ENCODE data around the gene ZNF460. TPM values are rescaled to one million over a fixed set of nuclear protein-coding genes. Genes with fewer than 3 reads are reported as not detected.

The ZNF460 gene
- total RNA-seq, 4 donors from 2014 or later = 20.2 to 63.3 (median 42.3) TPM

DNA sequence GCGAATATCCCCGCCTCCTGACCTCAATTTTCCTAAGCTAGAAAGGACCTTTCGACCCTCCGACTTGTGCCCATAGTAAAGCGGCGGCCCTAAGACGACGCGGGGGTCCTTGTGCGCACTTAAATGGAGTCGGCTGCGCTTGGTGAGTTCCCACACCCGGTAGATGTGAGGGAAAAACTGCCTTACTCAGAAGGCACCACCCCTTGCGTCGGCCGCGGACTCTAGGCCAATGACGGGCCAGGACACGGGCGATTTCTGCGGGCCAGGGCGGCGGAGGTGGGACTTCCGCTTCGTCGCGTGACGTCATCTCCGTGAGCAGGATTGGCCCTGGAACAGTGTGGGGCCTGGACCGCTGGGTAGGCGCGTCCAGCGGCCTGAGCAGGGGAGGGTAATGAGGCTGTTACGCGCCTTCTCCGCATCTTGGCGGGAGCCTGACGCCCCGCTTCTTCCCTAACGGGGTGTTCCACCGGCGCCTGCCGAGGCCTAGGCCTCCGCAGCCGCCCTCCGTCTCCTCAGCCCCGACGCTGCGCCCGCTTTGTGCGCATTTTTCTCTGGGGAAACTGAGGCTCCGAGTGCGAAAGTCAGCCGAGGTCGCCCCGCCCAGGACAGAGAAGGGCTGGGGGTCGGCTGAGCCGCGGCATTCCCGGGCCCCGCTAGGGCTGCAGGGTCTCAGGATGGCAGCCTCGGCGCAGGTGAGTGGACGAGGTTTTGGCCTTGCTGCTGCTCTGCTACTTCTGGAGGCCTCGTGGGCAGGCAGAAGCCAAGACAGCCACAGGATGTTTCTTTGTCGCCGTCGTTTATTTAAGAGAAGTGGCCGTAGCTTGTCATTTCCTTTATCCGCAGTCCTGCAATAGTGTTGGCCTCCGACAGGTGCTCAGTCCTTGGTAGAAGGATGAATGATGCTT lies 40.1 kb downstream of the ZNF460 start, which contains the start of gene ZNF543:
Gene ZNF543, plus strand, starts transcription at position 293 of the 905 bp plus-strand sequence. Its CDS starts 382 bp downstream, at position 675.
- TF ChIP-seq POLR2A (IDR thresholded peaks at IDR 0.05) = peak; percentile 78 to 87
- TF ChIP-seq, protein P1, sequence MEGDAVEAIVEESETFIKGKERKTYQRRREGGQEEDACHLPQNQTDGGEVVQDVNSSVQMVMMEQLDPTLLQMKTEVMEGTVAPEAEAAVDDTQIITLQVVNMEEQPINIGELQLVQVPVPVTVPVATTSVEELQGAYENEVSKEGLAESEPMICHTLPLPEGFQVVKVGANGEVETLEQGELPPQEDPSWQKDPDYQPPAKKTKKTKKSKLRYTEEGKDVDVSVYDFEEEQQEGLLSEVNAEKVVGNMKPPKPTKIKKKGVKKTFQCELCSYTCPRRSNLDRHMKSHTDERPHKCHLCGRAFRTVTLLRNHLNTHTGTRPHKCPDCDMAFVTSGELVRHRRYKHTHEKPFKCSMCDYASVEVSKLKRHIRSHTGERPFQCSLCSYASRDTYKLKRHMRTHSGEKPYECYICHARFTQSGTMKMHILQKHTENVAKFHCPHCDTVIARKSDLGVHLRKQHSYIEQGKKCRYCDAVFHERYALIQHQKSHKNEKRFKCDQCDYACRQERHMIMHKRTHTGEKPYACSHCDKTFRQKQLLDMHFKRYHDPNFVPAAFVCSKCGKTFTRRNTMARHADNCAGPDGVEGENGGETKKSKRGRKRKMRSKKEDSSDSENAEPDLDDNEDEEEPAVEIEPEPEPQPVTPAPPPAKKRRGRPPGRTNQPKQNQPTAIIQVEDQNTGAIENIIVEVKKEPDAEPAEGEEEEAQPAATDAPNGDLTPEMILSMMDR (IDR thresholded peaks at IDR 0.05 in 4 of 5, conservative IDR thresholded peaks at IDR 0.05 in 1 of 5) = no peak
- intact Hi-C loops (cut with DNase I; ENCODE audit: low total_unique reads) (loop anchor here (1.0 to 2.0 kb wide), 4 partner anchors 18 to 69 kb away; partner anchors contain the start of genes TRAPPC2B, ZNF460, ZNF547 and ZNF548), in situ Hi-C loops (cut with MboI; ENCODE audit: low sequenced_read_pairs in 4 of 4) (no loop called here)
- H3K4me3 ChIP-seq = peak within 1 kb of the TSS; percentile 65 to 99 (median 91)
- peaks cover 0 to 26% of the 10 kb centered on the region in 2 donors for H3K36me3 ChIP-seq
- H3K4me1 ChIP-seq = peaks cover 18 to 19% of the 10 kb centered on the region in 2 donors
- no peaks in the 10 kb centered on the region for H3K27me3 ChIP-seq
- ATAC-seq (peak; percentile 95 to 96), DNase-seq (peak; percentile 94 to 95)
- peak within 1 kb of the TSS; percentile 87 to 98 (median 91) for H3K27ac ChIP-seq
- H3K9me3 ChIP-seq = no peaks in the 10 kb centered on the region

DNA sequence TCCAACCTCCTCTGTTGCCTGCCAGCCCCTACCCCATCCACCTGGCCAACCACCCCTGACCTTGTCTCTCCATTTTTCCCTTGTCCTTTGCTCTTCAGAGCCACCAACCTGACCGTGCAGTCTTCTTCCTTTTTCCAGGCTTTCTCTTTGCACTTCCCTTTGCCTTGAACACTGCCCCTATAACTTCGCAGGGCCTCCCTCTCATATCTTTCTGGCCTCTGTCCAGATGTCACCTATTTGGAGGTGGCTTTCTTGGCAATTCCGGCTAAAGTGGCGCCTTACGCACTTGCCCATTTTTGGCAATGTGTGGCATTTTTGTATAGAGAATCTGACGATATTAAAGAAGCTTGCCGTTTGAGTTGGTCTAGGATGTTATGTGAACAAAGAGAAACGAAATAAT lies 40.8 kb downstream of the ZNF460 start:
- intact Hi-C loops (cut with DNase I; ENCODE audit: low total_unique reads) = loop anchor here (2.0 kb wide), 1 partner anchor 18 kb away; no protein-coding TSS in a partner anchor
- no peaks in the 10 kb centered on the region for H3K27me3 ChIP-seq
- peaks cover 0 to 32% of the 10 kb centered on the region in 2 donors for H3K36me3 ChIP-seq

DNA sequence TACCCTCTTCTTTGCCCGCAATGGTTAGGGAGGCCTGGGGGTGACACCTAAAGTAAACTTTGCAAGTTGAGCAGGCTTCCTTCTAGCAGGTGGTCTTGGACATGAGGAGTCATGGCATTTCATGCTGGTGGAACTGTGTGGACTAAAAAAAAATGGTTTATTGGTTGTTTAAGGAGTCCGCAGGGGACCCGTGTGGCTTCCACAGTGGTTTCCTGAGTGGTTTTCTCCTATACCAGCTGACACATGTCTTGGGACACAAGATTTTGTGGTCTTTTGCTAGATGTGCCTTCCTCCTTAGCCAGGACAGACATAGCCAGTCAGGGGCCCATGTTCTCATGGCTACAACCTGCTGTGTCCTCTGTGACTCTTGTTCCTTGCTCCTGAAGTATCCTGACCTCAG lies 41.5 kb downstream of the ZNF460 start:
- Histone ChIP-seq H3K27ac (peak overlapping the region in 3 of 4 donors; percentile 87 to 98 (median 90)), H3K4me1 (peaks cover 18 to 19% of the 10 kb centered on the region in 2 donors), H3K4me3 (peak overlapping the region; percentile 65 to 99 (median 91)), H3K9me3 (no peaks in the 10 kb centered on the region), H3K36me3 (peaks cover 0 to 39% of the 10 kb centered on the region in 2 donors), H3K27me3 (no peaks in the 10 kb centered on the region)
- intact Hi-C loops (cut with DNase I; ENCODE audit: low total_unique reads) = loop anchor here (2.0 kb wide), 1 partner anchor 17 kb away; no protein-coding TSS in a partner anchor
- in situ Hi-C loops (cut with MboI; ENCODE audit: low sequenced_read_pairs in 4 of 4) = no loop called here
- TF ChIP-seq, protein P1 (IDR thresholded peaks at IDR 0.05 in 4 of 5, conservative IDR thresholded peaks at IDR 0.05 in 1 of 5) = no peak
- TF ChIP-seq POLR2A (IDR thresholded peaks at IDR 0.05) = no peak
- ATAC-seq = no peak
- no peak for DNase-seq

More for the DNA sequence above, 40.8 kb downstream of the ZNF460 start:
- Histone ChIP-seq H3K4me3 (peak overlapping the region; percentile 65 to 99 (median 91)), H3K4me1 (peaks cover 18 to 19% of the 10 kb centered on the region in 2 donors), H3K9me3 (no peaks in the 10 kb centered on the region), H3K27ac (peak overlapping the region; percentile 87 to 98 (median 91))
- no peak for DNase-seq
- in situ Hi-C loops (cut with MboI; ENCODE audit: low sequenced_read_pairs in 4 of 4) = no loop called here
- TF ChIP-seq, protein P1 (IDR thresholded peaks at IDR 0.05 in 4 of 5, conservative IDR thresholded peaks at IDR 0.05 in 1 of 5) = no peak
- TF ChIP-seq POLR2A (IDR thresholded peaks at IDR 0.05) = no peak
- ATAC-seq = no peak

DNA sequence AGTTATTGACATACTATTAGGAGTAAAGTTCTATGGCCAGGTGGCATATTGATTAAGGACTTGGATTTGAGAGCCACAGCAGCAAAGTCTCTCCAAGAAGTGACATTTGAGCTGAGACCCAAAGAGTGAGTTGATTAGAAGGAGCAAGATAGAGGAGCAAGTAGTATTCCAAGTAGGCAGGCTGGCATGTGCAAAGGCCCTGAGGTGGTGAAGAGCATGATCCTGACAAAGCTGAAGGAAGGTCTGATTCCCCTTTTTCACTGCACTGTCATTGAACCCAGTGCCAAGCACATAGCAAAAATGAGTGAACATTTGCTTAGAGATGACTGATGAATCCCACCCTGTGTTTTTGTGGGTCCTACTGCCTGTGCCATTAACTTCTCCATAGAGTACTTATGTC lies 44.7 kb downstream of the ZNF460 start:
- Histone ChIP-seq H3K4me1 (peaks cover 12 to 18% of the 10 kb centered on the region in 2 donors), H3K27ac (no peak overlapping the region), H3K4me3 (no peak overlapping the region), H3K9me3 (peaks cover 0 to 7% (median 0%) of the 10 kb centered on the region in 3 donors), H3K27me3 (no peaks in the 10 kb centered on the region), H3K36me3 (peaks cover 7 to 71% of the 10 kb centered on the region in 2 donors)
- in situ Hi-C loops (cut with MboI; ENCODE audit: low sequenced_read_pairs in 4 of 4) (no loop called here), intact Hi-C loops (cut with DNase I; ENCODE audit: low total_unique reads) (no loop called here)
- ATAC-seq = no peak
- TF ChIP-seq, protein P1 (IDR thresholded peaks at IDR 0.05 in 4 of 5, conservative IDR thresholded peaks at IDR 0.05 in 1 of 5) = no peak
- TF ChIP-seq POLR2A (IDR thresholded peaks at IDR 0.05) = no peak
- no peak for DNase-seq

Measured in gastrocnemius medialis (tissue), 4 donors.